HG02938 (cell line): ENCODE measurements around the gene MMS19.

Experiments used
- ATAC-seq: cut with Tn5 transposase; IDR thresholded peaks from one replicate; pipeline ENCODE4 v1.9.1; 2021; ENCODE audit warnings: mild to moderate bottlenecking, moderate library complexity; ENCODE audit not compliant: unreplicated experiment

The MMS19 gene

GRCh38 chr10:97525683-97526110, 27.5 kb upstream of the MMS19 start:
- no peak for ATAC-seq

- ATAC-seq, result no peak
Observed at GRCh38 chr10:97525086-97525485, 26.9 kb upstream of the MMS19 start.

- ATAC-seq, result no peak
Observed at GRCh38 chr10:97522937-97523336, 24.7 kb upstream of the MMS19 start.

- no peak for ATAC-seq
Observed at GRCh38 chr10:97522071-97522470, 23.8 kb upstream of the MMS19 start.

- no peak for ATAC-seq
Observed at GRCh38 chr10:97520978-97521761, 22.9 kb upstream of the MMS19 start.

GRCh38 chr10:97520520-97520919, 22.3 kb upstream of the MMS19 start:
- no peak for ATAC-seq

GRCh38 chr10:97519342-97519741, 21.1 kb upstream of the MMS19 start:
- ATAC-seq, result no peak

GRCh38 chr10:97518301-97519043, 20.2 kb upstream of the MMS19 start:
- no peak for ATAC-seq

GRCh38 chr10:97517778-97518300, 19.6 kb upstream of the MMS19 start:
- no peak for ATAC-seq

GRCh38 chr10:97517096-97517750, 19.0 kb upstream of the MMS19 start:
- no peak for ATAC-seq

- ATAC-seq, result no peak
Observed at GRCh38 chr10:97515271-97515978, 17.2 kb upstream of the MMS19 start.

GRCh38 chr10:97514344-97514743, 16.1 kb upstream of the MMS19 start:
- ATAC-seq, result no peak

GRCh38 chr10:97512993-97513392, 14.8 kb upstream of the MMS19 start:
- ATAC-seq, result no peak

GRCh38 chr10:97511711-97512440, 13.7 kb upstream of the MMS19 start:
- ATAC-seq, result no peak

GRCh38 chr10:97510686-97511085, 12.5 kb upstream of the MMS19 start:
- no peak for ATAC-seq

- no peak for ATAC-seq
Observed at GRCh38 chr10:97509120-97509680, 11.0 kb upstream of the MMS19 start.

- no peak for ATAC-seq
Observed at GRCh38 chr10:97508342-97508741, 10.1 kb upstream of the MMS19 start.

- no peak for ATAC-seq
Observed at GRCh38 chr10:97506199-97506991, 8.2 kb upstream of the MMS19 start.

- ATAC-seq, result no peak
Observed at GRCh38 chr10:97505152-97505551, 6.9 kb upstream of the MMS19 start.
